HFFc6 (cell line): ENCODE measurements around the gene ZNF628. TPM values are rescaled to one million over a fixed set of nuclear protein-coding genes. Genes with fewer than 3 reads are reported as not detected.

Source experiments
- DNase-seq: peaks from one replicate; pipeline ENCODE4 v3.0.0-alpha.2; 2018
- H3K27ac Mint-ChIP-seq: 2 replicates; pipeline ENCODE4 v1.8.0; 2020; ENCODE audit warnings: mild to moderate bottlenecking, mixed read lengths
- H3K27me3 Mint-ChIP-seq: 2 replicates; pipeline ENCODE4 v1.8.0; 2021; ENCODE audit warnings: mild to moderate bottlenecking, moderate library complexity, mixed read lengths; ENCODE audit not compliant: insufficient read depth
- H3K36me3 Mint-ChIP-seq: 2 replicates; pipeline ENCODE4 v1.8.0; 2021; ENCODE audit warnings: low read depth, mixed read lengths
- H3K4me1 Mint-ChIP-seq: 2 replicates; pipeline ENCODE4 v1.8.0; 2020; ENCODE audit warnings: low read depth, mixed read lengths
- H3K4me3 Mint-ChIP-seq: 2 replicates; pipeline ENCODE4 v1.8.0; 2020; ENCODE audit warnings: mild to moderate bottlenecking, moderate library complexity, mixed read lengths
- H3K9me3 Mint-ChIP-seq: 2 replicates; pipeline ENCODE4 v1.8.0; 2020; ENCODE audit warnings: mild to moderate bottlenecking, mixed read lengths
- total RNA-seq, 6 experiments: library from RNA; stranded (reverse); fragmentation: NEBNext Ultra II Directional; extraction: Animal tissue kit (Norgen Biotek cat#: 25700); gene quantifications; 2 replicates in 1 of 6; 3 replicates in 5 of 6; pipeline ENCODE4 v1.2.3, GENCODE V29; 2021
- TF ChIP-seq, protein P1 (sequence below): fragments of 200-600 bp; sonication (generic); IDR thresholded peaks from 2 replicates; pipeline ENCODE4 v1.5.0; 2021; ENCODE audit warnings: antibody characterized with exemption, mild to moderate bottlenecking

ZNF628 gene
- total RNA-seq, 6 experiments from 2014 or later = 8.6 to 11.3 (median 9.5) TPM

DNA sequence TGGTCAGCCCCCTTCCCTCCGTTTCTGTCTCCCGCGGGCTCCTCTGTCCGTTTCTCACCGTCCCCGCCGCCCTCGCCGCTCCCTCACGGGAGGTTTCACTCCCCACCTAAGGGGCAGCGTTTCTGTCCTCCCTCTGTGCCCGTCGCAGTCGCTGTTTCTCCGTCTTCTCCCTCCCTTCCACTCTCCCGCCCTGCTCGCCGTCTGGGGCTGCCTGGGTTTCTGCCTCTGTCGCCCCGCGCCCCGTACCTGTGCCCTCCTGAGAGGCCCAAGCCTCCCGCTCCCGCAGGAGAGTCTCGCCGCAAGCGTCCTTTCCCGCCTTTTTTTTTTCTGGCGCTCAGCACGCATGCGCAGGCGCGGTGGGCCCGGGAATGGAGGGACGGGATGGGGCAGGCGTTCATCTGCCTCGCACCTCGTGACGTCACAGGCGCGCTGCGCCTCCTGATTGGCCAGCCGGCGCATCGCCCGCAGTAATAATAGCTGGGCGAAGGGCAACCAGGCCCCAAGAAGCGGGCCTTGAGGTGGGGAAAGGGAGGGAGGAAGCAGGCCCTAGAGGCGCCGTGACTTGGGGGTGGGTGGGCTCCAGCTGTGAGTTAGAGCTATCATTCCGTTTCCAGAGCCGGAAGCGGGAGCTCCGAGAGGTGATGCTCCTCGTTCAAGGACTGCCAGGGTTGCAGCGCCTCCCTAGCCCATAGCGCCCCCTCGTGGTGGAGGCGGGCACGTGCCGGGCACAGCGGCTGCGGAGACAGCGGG is 27.3 kb downstream of the ZNF628 start:
- Mint-ChIP-seq H3K36me3 (peaks cover 36% of the 10 kb centered on the region), H3K9me3 (no peaks in the 10 kb centered on the region), H3K27ac (peak overlapping the region; percentile 78), H3K4me1 (peaks cover 15% of the 10 kb centered on the region; the same call in 1 of the 2 replicates), H3K27me3 (peaks cover 8% of the 10 kb centered on the region), H3K4me3 (peak overlapping the region; percentile 82)
- peak; percentile 68 for DNase-seq
- TF ChIP-seq, protein P1, sequence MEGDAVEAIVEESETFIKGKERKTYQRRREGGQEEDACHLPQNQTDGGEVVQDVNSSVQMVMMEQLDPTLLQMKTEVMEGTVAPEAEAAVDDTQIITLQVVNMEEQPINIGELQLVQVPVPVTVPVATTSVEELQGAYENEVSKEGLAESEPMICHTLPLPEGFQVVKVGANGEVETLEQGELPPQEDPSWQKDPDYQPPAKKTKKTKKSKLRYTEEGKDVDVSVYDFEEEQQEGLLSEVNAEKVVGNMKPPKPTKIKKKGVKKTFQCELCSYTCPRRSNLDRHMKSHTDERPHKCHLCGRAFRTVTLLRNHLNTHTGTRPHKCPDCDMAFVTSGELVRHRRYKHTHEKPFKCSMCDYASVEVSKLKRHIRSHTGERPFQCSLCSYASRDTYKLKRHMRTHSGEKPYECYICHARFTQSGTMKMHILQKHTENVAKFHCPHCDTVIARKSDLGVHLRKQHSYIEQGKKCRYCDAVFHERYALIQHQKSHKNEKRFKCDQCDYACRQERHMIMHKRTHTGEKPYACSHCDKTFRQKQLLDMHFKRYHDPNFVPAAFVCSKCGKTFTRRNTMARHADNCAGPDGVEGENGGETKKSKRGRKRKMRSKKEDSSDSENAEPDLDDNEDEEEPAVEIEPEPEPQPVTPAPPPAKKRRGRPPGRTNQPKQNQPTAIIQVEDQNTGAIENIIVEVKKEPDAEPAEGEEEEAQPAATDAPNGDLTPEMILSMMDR = peak; percentile 100

DNA sequence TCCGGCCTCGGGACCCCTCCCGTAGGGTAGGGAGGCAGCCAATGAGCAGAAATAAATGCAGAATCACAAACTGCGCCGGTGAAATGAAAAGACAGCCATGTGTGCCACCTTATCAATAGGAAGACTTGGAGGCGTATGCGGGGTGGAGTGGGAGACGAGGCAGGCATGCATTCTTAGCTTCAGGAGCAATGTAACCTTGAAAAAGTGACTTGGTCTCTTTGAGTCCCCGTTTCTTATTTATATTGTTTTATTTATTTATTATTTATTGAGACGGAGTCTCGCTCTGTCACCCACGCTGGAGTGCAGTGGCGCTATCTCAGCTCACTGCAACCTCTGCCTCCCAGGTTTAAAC is 27.8 kb downstream of the ZNF628 start:
- Mint-ChIP-seq H3K4me1 (peaks cover 9% of the 10 kb centered on the region; the same call in 1 of the 2 replicates), H3K27me3 (peaks cover 8% of the 10 kb centered on the region), H3K27ac (peak overlapping the region; percentile 78; the same call in 1 of the 2 replicates), H3K9me3 (no peaks in the 10 kb centered on the region), H3K36me3 (peaks cover 36% of the 10 kb centered on the region), H3K4me3 (peak overlapping the region; percentile 82)
- DNase-seq = no peak
- TF ChIP-seq, protein P1 = peak; percentile 10

DNA sequence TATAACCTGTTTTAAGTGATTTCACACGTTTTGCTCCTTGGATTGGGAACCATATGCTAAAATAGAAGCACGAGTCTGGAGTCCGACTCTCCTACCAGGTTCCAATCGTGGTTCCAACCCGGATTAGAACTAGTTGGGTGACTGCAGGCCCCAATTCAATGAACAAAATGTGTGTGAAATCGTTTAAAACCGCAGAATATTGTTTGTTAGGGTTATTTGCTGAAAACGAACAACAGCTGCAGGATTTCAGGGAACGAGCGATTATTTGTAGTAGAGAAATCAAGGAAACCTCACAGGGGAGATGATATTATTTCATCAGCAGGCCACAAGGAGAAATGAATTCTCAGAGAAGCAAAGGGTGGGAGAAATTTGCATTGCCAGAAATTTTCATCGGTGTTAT is 28.6 kb downstream of the ZNF628 start:
- TF ChIP-seq, protein P1 = no peak
- no peaks in the 10 kb centered on the region for H3K9me3 Mint-ChIP-seq
- peaks cover 9% of the 10 kb centered on the region; the same call in 1 of the 2 replicates for H3K4me1 Mint-ChIP-seq
- H3K27ac Mint-ChIP-seq = no peak overlapping the region
- DNase-seq = no peak
- H3K4me3 Mint-ChIP-seq = no peak overlapping the region
- peaks cover 36% of the 10 kb centered on the region for H3K36me3 Mint-ChIP-seq
- H3K27me3 Mint-ChIP-seq = peaks cover 8% of the 10 kb centered on the region

DNA sequence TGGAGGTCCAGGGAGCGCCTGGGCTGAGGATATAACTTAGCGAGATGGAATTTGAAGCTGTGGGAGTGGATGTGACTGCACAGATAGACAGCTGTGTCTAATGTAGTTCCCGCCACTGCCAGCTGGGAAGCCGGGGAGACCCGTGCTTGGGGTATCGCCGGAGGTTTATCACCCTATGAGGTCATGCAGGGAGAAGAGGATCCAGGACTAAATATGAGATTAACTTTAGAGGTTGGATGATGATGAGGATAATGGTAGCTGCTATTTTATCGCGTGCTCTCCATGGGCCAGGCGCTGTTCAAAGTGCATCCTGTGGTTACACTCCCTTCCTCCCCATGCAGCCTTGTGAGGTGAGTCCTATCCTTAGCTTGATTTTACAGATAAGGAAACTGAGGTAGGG is 31.7 kb downstream of the ZNF628 start:
- TF ChIP-seq, protein P1 = no peak
- H3K4me3 Mint-ChIP-seq = no peak overlapping the region
- peaks cover 21% of the 10 kb centered on the region for H3K36me3 Mint-ChIP-seq
- H3K27me3 Mint-ChIP-seq = peaks cover 10% of the 10 kb centered on the region
- no peak for DNase-seq
- no peaks in the 10 kb centered on the region for H3K9me3 Mint-ChIP-seq
- H3K27ac Mint-ChIP-seq = no peak overlapping the region
- peaks cover 9% of the 10 kb centered on the region; the same call in 1 of the 2 replicates for H3K4me1 Mint-ChIP-seq

DNA sequence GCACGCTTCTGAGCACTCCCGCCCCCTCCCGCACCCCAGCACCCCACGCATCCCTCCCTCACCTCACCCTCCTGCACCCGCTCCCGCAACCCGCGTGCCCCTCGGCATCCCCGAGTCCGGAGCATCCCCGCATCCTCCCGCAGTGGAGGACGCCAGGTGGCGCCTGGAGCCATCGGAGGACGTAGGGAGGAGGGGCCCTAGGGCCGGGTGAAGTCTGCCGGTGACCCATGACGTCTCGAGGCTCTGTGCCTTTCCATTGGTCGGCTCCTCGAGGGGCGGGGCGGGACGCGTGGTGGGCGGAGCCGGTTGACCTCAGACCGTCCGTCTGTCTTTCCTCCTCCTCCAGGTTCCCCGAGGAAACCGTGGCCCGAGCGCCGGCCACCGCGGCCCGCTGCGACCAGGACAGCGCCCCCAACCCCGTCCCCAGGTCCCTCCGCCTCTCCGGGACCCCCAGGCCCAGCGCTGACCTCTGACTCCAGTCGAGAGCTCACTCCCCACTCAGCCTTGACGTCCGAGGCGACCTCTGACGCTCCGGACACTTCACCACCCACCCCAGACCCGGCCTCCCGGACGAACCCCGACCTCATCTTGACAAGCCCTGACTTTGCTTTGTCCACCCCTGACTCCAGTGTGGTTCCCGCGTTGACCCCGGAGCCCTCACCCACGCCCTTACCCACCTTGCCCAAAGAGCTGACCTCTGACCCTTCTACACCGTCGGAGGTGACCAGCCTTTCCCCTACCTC is 40.6 kb downstream of the ZNF628 start:
- H3K9me3 Mint-ChIP-seq = no peaks in the 10 kb centered on the region
- H3K27me3 Mint-ChIP-seq = peaks cover 2% of the 10 kb centered on the region; the same call in 1 of the 2 replicates
- H3K36me3 Mint-ChIP-seq = peaks cover 8% of the 10 kb centered on the region
- peaks cover 8% of the 10 kb centered on the region; the same call in 1 of the 2 replicates for H3K4me1 Mint-ChIP-seq
- TF ChIP-seq, protein P1 = peak; percentile 86
- DNase-seq = peak; percentile 91
- peak overlapping the region; percentile 25; the same call in 1 of the 2 replicates for H3K4me3 Mint-ChIP-seq
- H3K27ac Mint-ChIP-seq = peak overlapping the region; percentile 89
